ENCODE data around the gene HOXD11.

Gene HOXD11

DNA sequence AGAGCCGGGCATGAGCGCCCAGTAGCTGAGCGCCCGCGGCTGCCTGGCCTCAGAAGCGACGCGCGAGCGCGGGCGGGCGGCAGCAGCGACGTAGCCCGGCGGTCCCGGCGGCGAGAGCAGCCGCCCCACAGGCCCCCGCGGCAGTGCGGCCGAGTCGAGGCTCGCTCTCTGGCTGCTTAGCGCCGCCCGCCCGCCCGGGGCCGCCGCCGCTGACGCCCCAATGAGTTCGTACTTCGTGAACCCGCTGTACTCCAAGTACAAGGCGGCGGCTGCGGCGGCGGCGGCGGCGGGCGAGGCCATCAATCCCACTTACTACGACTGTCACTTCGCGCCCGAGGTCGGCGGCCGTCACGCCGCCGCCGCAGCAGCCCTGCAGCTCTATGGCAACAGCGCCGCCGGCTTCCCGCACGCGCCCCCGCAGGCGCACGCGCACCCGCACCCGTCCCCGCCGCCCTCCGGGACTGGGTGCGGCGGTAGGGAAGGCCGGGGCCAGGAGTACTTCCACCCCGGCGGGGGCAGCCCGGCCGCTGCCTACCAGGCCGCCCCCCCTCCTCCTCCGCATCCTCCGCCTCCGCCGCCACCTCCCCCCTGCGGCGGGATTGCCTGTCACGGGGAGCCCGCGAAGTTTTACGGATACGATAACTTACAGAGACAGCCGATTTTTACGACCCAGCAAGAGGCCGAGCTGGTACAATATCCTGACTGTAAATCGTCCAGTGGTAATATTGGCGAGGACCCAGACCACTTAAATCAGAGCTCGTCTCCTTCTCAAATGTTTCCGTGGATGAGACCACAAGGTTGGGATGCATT, 23.3 kb downstream of the HOXD11 start:
- H3K4me1 ChIP-seq = peaks cover 0 to 49% (median 28%) of the 10 kb centered on the region in 4 donors
- peak overlapping the region; percentile 60 to 72 for H3K4me3 ChIP-seq
- H3K27ac ChIP-seq = peak overlapping the region; percentile 79 to 95
- H3K9me3 ChIP-seq = no peaks in the 10 kb centered on the region
- H3K36me3 ChIP-seq = no peaks in the 10 kb centered on the region
- TF ChIP-seq, protein P1, sequence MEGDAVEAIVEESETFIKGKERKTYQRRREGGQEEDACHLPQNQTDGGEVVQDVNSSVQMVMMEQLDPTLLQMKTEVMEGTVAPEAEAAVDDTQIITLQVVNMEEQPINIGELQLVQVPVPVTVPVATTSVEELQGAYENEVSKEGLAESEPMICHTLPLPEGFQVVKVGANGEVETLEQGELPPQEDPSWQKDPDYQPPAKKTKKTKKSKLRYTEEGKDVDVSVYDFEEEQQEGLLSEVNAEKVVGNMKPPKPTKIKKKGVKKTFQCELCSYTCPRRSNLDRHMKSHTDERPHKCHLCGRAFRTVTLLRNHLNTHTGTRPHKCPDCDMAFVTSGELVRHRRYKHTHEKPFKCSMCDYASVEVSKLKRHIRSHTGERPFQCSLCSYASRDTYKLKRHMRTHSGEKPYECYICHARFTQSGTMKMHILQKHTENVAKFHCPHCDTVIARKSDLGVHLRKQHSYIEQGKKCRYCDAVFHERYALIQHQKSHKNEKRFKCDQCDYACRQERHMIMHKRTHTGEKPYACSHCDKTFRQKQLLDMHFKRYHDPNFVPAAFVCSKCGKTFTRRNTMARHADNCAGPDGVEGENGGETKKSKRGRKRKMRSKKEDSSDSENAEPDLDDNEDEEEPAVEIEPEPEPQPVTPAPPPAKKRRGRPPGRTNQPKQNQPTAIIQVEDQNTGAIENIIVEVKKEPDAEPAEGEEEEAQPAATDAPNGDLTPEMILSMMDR (IDR thresholded peaks at IDR 0.05) = no peak
- H3K27me3 ChIP-seq = peaks cover 0 to 50% of the 10 kb centered on the region in 2 donors
- intact Hi-C loops (cut with DNase I; ENCODE audit: low total_unique reads) = no loop called here
- DNase-seq = no peak

DNA sequence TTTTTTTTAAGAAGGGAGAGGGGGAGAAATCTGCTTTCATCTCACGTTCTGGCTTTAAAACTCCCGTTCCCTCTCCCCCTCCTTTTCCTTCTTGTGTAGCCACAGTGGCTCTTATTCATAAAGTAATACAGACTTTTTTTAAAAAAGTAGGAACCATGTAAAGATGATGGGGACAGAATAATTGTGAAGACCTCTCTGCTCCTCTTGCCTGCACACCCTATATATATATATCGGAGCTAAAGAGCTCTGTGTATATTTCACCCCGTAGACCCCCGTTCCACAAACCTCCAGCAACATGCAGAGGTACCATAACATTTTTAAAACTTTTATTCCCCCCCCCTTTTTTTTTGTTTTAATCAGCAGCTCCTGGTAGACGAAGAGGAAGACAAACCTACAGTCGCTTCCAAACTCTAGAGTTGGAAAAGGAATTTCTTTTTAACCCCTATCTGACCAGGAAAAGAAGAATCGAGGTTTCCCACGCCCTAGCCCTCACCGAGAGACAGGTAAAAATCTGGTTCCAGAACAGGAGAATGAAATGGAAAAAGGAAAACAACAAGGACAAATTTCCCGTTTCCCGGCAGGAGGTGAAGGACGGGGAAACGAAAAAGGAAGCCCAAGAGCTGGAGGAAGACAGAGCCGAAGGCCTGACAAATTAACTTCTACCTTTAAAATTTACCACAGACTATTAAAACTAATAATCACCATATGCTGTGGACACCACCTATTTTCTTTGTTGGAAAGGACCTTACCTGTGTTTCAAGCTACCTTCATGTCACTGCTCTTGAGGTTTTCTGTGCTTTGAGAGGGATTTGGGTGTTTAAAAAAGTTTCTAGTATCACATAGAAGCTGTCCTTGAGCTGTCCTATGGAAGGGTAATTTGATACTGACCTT, 24.1 kb downstream of the HOXD11 start:
- peaks cover 0 to 41% of the 10 kb centered on the region in 2 donors for H3K27me3 ChIP-seq

GRCh38 chr2:176131848-176132158, 24.7 kb downstream of the HOXD11 start:
- Histone ChIP-seq H3K27ac (no peak overlapping the region), H3K36me3 (no peaks in the 10 kb centered on the region), H3K4me3 (no peak overlapping the region), H3K27me3 (peaks cover 0 to 44% of the 10 kb centered on the region in 2 donors), H3K9me3 (no peaks in the 10 kb centered on the region), H3K4me1 (peaks cover 0 to 60% (median 34%) of the 10 kb centered on the region in 4 donors)
- no peak for DNase-seq
- intact Hi-C loops (cut with DNase I; ENCODE audit: low total_unique reads) = no loop called here
- TF ChIP-seq, protein P1 (IDR thresholded peaks at IDR 0.05) = no peak

More for the DNA sequence above, 24.1 kb downstream of the HOXD11 start:
- Histone ChIP-seq H3K4me1 (peaks cover 0 to 54% (median 31%) of the 10 kb centered on the region in 4 donors), H3K36me3 (no peaks in the 10 kb centered on the region), H3K4me3 (peak overlapping the region; percentile 60 to 72), H3K9me3 (no peaks in the 10 kb centered on the region), H3K27ac (peak overlapping the region; percentile 79 to 95)
- intact Hi-C loops (cut with DNase I; ENCODE audit: low total_unique reads) = no loop called here
- DNase-seq = no peak
- TF ChIP-seq, protein P1 (IDR thresholded peaks at IDR 0.05) = no peak

- TF ChIP-seq, protein P1 (IDR thresholded peaks at IDR 0.05) = no peak
- DNase-seq = no peak
- H3K4me3 ChIP-seq = peak overlapping the region in 1 of 2 donors; percentile 10
- peaks cover 0 to 61% (median 39%) of the 10 kb centered on the region in 4 donors for H3K4me1 ChIP-seq
- H3K27me3 ChIP-seq = peaks cover 0 to 50% of the 10 kb centered on the region in 2 donors
- no peak overlapping the region for H3K27ac ChIP-seq
- intact Hi-C loops (cut with DNase I; ENCODE audit: low total_unique reads) = no loop called here
- H3K9me3 ChIP-seq = no peaks in the 10 kb centered on the region
- H3K36me3 ChIP-seq = no peaks in the 10 kb centered on the region
These were observed 25.4 kb downstream of the HOXD11 start for GRCh38 chr2:176132205-176133171.

DNA sequence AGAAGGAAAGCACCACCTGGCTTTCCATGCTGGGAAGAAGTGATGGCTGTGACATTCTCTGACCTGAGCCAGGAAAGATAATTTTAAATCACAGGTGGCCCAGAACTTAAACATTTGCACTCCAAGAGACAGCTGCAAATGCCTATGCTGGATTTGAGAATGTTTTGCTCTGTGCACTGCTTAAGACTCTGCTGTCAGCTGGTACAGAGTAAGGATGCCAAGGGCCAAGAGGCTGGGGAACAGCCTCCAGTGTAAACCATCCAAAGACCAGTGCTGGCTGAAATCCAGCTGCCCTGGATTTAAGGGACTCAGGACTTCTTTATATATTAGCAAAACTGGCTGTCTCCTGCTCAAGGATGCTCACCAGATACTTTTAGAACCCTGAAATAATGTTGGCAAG, 26.3 kb downstream of the HOXD11 start:
- H3K27me3 ChIP-seq = peaks cover 0 to 42% of the 10 kb centered on the region in 2 donors
- intact Hi-C loops (cut with DNase I; ENCODE audit: low total_unique reads) = no loop called here
- no peak overlapping the region for H3K4me3 ChIP-seq
- H3K4me1 ChIP-seq = peaks cover 0 to 61% (median 39%) of the 10 kb centered on the region in 4 donors
- TF ChIP-seq, protein P1 (IDR thresholded peaks at IDR 0.05) = no peak
- DNase-seq = no peak
- H3K27ac ChIP-seq = no peak overlapping the region
- H3K36me3 ChIP-seq = no peaks in the 10 kb centered on the region
- H3K9me3 ChIP-seq = no peaks in the 10 kb centered on the region
